Panc1 (cell line): Measurements from ENCODE around the gene PTPRH.

Experiments used
- POLR2AphosphoS5 ChIP-seq: IDR thresholded peaks from 2 replicates; pipeline ENCODE4 v1.6.1; 2012; ENCODE audit warnings: mild to moderate bottlenecking, low read depth, low read length, moderate library complexity
- TF ChIP-seq, protein P1 (sequence below): fragments of 450-650 bp; IDR thresholded peaks from 2 replicates; pipeline ENCODE4 v1.5.1; 2017; ENCODE audit warnings: mild to moderate bottlenecking
- TF ChIP-seq, protein P2 (sequence below), 2 experiments: IDR thresholded peaks; 2 replicates each; pipeline ENCODE4 v1.6.1; 2011 to 2012; ENCODE audit warnings: low read depth in 2 of 2, control low read depth in 1 of 2, low read length in 1 of 2, mild to moderate bottlenecking in 1 of 2, moderate library complexity in 1 of 2; ENCODE audit not compliant: insufficient read depth in 1 of 2

- TF ChIP-seq, protein P1, sequence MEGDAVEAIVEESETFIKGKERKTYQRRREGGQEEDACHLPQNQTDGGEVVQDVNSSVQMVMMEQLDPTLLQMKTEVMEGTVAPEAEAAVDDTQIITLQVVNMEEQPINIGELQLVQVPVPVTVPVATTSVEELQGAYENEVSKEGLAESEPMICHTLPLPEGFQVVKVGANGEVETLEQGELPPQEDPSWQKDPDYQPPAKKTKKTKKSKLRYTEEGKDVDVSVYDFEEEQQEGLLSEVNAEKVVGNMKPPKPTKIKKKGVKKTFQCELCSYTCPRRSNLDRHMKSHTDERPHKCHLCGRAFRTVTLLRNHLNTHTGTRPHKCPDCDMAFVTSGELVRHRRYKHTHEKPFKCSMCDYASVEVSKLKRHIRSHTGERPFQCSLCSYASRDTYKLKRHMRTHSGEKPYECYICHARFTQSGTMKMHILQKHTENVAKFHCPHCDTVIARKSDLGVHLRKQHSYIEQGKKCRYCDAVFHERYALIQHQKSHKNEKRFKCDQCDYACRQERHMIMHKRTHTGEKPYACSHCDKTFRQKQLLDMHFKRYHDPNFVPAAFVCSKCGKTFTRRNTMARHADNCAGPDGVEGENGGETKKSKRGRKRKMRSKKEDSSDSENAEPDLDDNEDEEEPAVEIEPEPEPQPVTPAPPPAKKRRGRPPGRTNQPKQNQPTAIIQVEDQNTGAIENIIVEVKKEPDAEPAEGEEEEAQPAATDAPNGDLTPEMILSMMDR = no peak
- TF ChIP-seq, protein P2, sequence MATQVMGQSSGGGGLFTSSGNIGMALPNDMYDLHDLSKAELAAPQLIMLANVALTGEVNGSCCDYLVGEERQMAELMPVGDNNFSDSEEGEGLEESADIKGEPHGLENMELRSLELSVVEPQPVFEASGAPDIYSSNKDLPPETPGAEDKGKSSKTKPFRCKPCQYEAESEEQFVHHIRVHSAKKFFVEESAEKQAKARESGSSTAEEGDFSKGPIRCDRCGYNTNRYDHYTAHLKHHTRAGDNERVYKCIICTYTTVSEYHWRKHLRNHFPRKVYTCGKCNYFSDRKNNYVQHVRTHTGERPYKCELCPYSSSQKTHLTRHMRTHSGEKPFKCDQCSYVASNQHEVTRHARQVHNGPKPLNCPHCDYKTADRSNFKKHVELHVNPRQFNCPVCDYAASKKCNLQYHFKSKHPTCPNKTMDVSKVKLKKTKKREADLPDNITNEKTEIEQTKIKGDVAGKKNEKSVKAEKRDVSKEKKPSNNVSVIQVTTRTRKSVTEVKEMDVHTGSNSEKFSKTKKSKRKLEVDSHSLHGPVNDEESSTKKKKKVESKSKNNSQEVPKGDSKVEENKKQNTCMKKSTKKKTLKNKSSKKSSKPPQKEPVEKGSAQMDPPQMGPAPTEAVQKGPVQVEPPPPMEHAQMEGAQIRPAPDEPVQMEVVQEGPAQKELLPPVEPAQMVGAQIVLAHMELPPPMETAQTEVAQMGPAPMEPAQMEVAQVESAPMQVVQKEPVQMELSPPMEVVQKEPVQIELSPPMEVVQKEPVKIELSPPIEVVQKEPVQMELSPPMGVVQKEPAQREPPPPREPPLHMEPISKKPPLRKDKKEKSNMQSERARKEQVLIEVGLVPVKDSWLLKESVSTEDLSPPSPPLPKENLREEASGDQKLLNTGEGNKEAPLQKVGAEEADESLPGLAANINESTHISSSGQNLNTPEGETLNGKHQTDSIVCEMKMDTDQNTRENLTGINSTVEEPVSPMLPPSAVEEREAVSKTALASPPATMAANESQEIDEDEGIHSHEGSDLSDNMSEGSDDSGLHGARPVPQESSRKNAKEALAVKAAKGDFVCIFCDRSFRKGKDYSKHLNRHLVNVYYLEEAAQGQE (IDR thresholded peaks at IDR 0.05; ENCODE audit: insufficient read depth in 1 of 2, low read depth in 2 of 2, low read length in 1 of 2) = no peak
- no peak; the same call in none of the 2 replicates for TF ChIP-seq POLR2AphosphoS5
Measured at GRCh38 chr19:55223291-55224037, 14.2 kb upstream of the PTPRH start.
